Endothelial cell of umbilical vein (primary cell): Measurements from ENCODE around the gene MDFI. TPM values are rescaled to one million over a fixed set of nuclear protein-coding genes. Genes with fewer than 3 reads are reported as not detected.

Experiments
- BruUV-seq: library from RNA; stranded (reverse); fragments of 400-500 nt; replicated peaks from 2 replicates; lab custom pipeline; 2021; lab: Mats Ljungman, UMichigan
- CTCF ChIA-PET: fragments of 300-600, 350-600 bp; sonication (Branson Sonifier 250); formaldehyde crosslinking; loops from one replicate; lab custom pipeline; 2021; ENCODE audit warnings: antibody characterized with exemption, inconsistent platforms; lab: Charles Lee
- POLR2A ChIA-PET: fragments of 300-600, 350-600 bp; sonication (Branson Sonifier 250); formaldehyde crosslinking; loops from one replicate; lab custom pipeline; 2021; ENCODE audit warnings: antibody characterized with exemption, inconsistent platforms; lab: Charles Lee
- DNase-seq: peaks from one replicate; pipeline ENCODE4 v3.0.0-alpha.2; 2011; ENCODE audit warnings: low read depth, low spot score
- FAIRE-seq: peaks from 2 replicates; lab custom pipeline; 2011; peaks lifted over from hg19 to GRCh38; lab: Jason Lieb, UNC
- H2AFZ ChIP-seq: 2 replicates; pipeline ENCODE4 v1.6.0; 2012; ENCODE audit warnings: low read depth, low read length, control low read depth, inconsistent platforms
- H3K27ac ChIP-seq: 2 replicates; pipeline ENCODE4 v1.5.1; 2011; ENCODE audit warnings: low read depth, mild to moderate bottlenecking, control low read depth, low read length, moderate library complexity; ENCODE audit not compliant: insufficient read depth
- H3K27me3 ChIP-seq, 2 experiments: 2 replicates each; pipeline versions ENCODE4 v1.6.0 to v1.6.1; 2011; ENCODE audit warnings: low read length in 2 of 2, mixed read lengths in 1 of 2; ENCODE audit not compliant: control insufficient read depth in 2 of 2, insufficient read depth in 2 of 2
- H3K36me3 ChIP-seq, 2 experiments: 2 replicates in 1 of 2; 3 replicates in 1 of 2; pipeline ENCODE4 v1.5.1; 2011; ENCODE audit warnings: low read length in 2 of 2, mild to moderate bottlenecking in 1 of 2, moderate library complexity in 1 of 2; ENCODE audit not compliant: control insufficient read depth in 2 of 2, insufficient read depth in 2 of 2; ENCODE audit errors: extremely low read depth in 1 of 2
- H3K4me1 ChIP-seq: 3 replicates; pipeline ENCODE4 v1.5.1; 2011; ENCODE audit warnings: mild to moderate bottlenecking, low read length; ENCODE audit not compliant: control insufficient read depth, insufficient read depth; ENCODE audit errors: extremely low read depth
- H3K4me2 ChIP-seq: 2 replicates; pipeline ENCODE4 v1.6.1; 2011; ENCODE audit warnings: low read length, control low read depth, mixed read lengths; ENCODE audit not compliant: insufficient read depth
- H3K4me3 ChIP-seq, 3 experiments: fragments of 200-600 bp in 1 of 3; sonication (generic), shearing (Covaris generic) in 1 of 3; replicated peaks in 1 of 3; 2 replicates each; pipeline ENCODE4 v1.5.1; 2011 to 2016; ENCODE audit warnings: control low read depth in 3 of 3, low read length in 3 of 3, mild to moderate bottlenecking in 2 of 3, inconsistent platforms in 1 of 3, low read depth in 1 of 3, moderate library complexity in 1 of 3; ENCODE audit not compliant: insufficient read depth in 1 of 3
- H3K79me2 ChIP-seq: 2 replicates; pipeline ENCODE4 v1.6.0; 2012; ENCODE audit warnings: low read length, inconsistent platforms; ENCODE audit not compliant: control insufficient read depth, insufficient read depth
- H3K9ac ChIP-seq: replicated peaks from 2 replicates; pipeline ENCODE3; 2011; ENCODE audit warnings: low read length, control low read depth; ENCODE audit not compliant: insufficient read depth; ENCODE audit errors: extremely low read depth
- H3K9me1 ChIP-seq: replicated peaks from 3 replicates; pipeline ENCODE4 v1.6.0; 2011; ENCODE audit warnings: mild to moderate bottlenecking, low read length; ENCODE audit not compliant: control insufficient read depth, insufficient read depth; ENCODE audit errors: extremely low read depth
- H3K9me3 ChIP-seq: replicated peaks from 2 replicates; pipeline ENCODE4 v1.5.1; 2012; ENCODE audit warnings: low read length, inconsistent platforms; ENCODE audit not compliant: control insufficient read depth, insufficient read depth
- H4K20me1 ChIP-seq: replicated peaks from 2 replicates; pipeline ENCODE3; 2011; ENCODE audit warnings: mild to moderate bottlenecking, low read length; ENCODE audit not compliant: control insufficient read depth, insufficient read depth; ENCODE audit errors: extremely low read depth
- EZH2 ChIP-seq: IDR thresholded peaks from 2 replicates; pipeline ENCODE4 v1.6.1; 2012; ENCODE audit warnings: borderline replicate concordance, low read depth, mild to moderate bottlenecking, moderate library complexity, low read length, inconsistent platforms; ENCODE audit not compliant: severe bottlenecking
- FOS ChIP-seq: IDR thresholded peaks from 2 replicates; pipeline ENCODE4 v1.6.1; 2011; ENCODE audit warnings: mild to moderate bottlenecking, low read length, moderate library complexity, borderline replicate concordance; ENCODE audit not compliant: insufficient read depth
- GATA2 ChIP-seq: IDR thresholded peaks from 2 replicates; pipeline ENCODE4 v1.7.0; 2011; ENCODE audit warnings: low read depth, mild to moderate bottlenecking, moderate library complexity, mixed read lengths, low read length; ENCODE audit not compliant: insufficient read length, insufficient read depth
- JUN ChIP-seq: IDR thresholded peaks from 2 replicates; pipeline ENCODE4 v1.6.1; 2011; ENCODE audit warnings: borderline replicate concordance, low read depth; ENCODE audit not compliant: insufficient read length, insufficient read depth
- MYC ChIP-seq: IDR thresholded peaks from one replicate; pipeline ENCODE4 v1.6.1; 2011; ENCODE audit warnings: mild to moderate bottlenecking, low read depth, low read length
- POLR2A ChIP-seq: IDR thresholded peaks from 2 replicates; pipeline ENCODE4 v1.6.1; 2012; ENCODE audit warnings: low read depth, mild to moderate bottlenecking, control low read depth, low read length
- POLR2AphosphoS5 ChIP-seq: IDR thresholded peaks from 2 replicates; pipeline ENCODE4 v1.6.1; 2012; ENCODE audit warnings: low read depth, mild to moderate bottlenecking, control low read depth, low read length, moderate library complexity; ENCODE audit not compliant: insufficient read depth
- dilution Hi-C: fragments of 300-500 bp; cut with MboI; formaldehyde crosslinking; loops from one replicate; pipeline ENCODE4 v1.15.0; 2019; ENCODE audit warnings: low sequenced_read_pairs; ENCODE audit not compliant: extremely low pct_ligation_motif_present
- intact Hi-C: fragments of 100-400 bp; cut with micrococcal nuclease; formaldehyde crosslinking; loops from one replicate; pipeline ENCODE4 v1.10.0; 2022
- polyA plus RNA-seq, 4 experiments: library from polyadenylated mRNA; depleted of rRNA in 3 of 4; stranded (reverse) in 3 of 4; unstranded in 1 of 4; fragments of >200 nt; gene quantifications; 2 replicates each; pipeline versions ENCODE4 v1.2.1 to v1.2.3, GENCODE V29; 2011 to 2012; ENCODE audit warnings: missing spikeins in 1 of 4
- total RNA-seq: library from RNA; stranded (reverse); gene quantifications from 2 replicates; pipeline ENCODE4 v1.2.3, GENCODE V29; 2021
- TF ChIP-seq, protein P1 (sequence below): IDR thresholded peaks from 2 replicates; pipeline ENCODE4 v1.6.1; 2011; ENCODE audit not compliant: insufficient read depth, insufficient read length
- TF ChIP-seq, protein P2 (sequence below), 2 donors: IDR thresholded peaks; 1 replicate in 1 of 2; 2 replicates in 1 of 2; pipeline ENCODE4 v1.5.1; 2011; ENCODE audit warnings: low read length in 2 of 2, mild to moderate bottlenecking in 2 of 2, moderate library complexity in 2 of 2, control low read depth in 1 of 2, inconsistent platforms in 1 of 2, low read depth in 1 of 2; ENCODE audit not compliant: insufficient read depth in 1 of 2; ENCODE audit errors: extremely low read depth in 1 of 2

MDFI gene
- total and polyA plus RNA-seq, 2 donors (not counting 3 experiments of a cell fraction or from before 2014, with no cell fraction given): 32.4 to 74.1 TPM

DNA sequence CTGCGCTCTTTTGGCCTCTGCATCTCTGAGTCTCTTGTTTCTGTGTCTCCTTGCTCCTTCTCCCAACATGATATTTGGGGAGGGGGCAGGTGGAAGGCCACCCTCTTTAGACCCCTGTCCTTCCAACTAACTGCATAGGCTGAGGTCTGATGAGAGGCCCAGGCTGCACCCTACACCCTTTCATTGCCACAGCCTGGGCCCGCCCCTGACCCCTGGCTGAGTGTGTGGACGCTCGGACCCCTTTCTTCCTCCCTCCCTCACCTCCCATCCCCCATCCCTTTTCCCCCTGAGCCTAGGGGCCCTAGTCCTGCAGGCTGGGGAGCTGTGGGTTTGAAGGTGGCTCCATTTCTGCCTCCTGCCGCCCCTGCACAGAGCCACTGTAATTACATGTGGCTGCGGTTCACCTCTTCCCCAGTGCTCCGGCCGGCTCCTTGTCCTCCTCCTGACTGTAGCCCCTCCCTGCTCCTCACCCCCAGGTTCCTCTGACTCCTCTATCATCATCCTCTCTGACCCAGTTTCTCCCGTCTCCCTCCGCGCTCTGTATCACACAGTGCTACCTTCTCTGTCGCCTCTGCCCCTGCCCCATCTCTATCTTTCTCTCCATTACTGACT, 6.8 kb downstream of the MDFI start:
- CTCF ChIA-PET: interaction anchor here (2.1 kb wide), 1 partner anchor 43 kb away, joined by 6 read pairs; no protein-coding TSS in a partner anchor
- no peaks in the 10 kb centered on the region for H3K9me1 ChIP-seq
- H3K4me2 ChIP-seq: no peak overlapping the region
- intact Hi-C loops (no loop called here), dilution Hi-C loops (no loop called here)
- no TSS peak for BruUV-seq
- no peak overlapping the region for H2AFZ ChIP-seq
- FAIRE-seq: no peak
- no peaks in the 10 kb centered on the region for H4K20me1 ChIP-seq
- H3K36me3 ChIP-seq: peaks cover 0 to 33% of the 10 kb centered on the region in 2 experiments
- no peak overlapping the region for H3K27ac ChIP-seq
- POLR2A ChIA-PET: no interaction called here
- no peak overlapping the region for H3K4me3 ChIP-seq
- no peaks in the 10 kb centered on the region for H3K79me2 ChIP-seq
- H3K4me1 ChIP-seq: peaks cover 11% of the 10 kb centered on the region
- DNase-seq: no peak
- H3K9ac ChIP-seq: no peak overlapping the region
- H3K27me3 ChIP-seq: no peaks in the 10 kb centered on the region
- TF ChIP-seq FOS (no peak), GATA2 (no peak)
- TF ChIP-seq, protein P1, sequence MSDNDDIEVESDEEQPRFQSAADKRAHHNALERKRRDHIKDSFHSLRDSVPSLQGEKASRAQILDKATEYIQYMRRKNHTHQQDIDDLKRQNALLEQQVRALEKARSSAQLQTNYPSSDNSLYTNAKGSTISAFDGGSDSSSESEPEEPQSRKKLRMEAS: no peak
- no peaks in the 10 kb centered on the region for H3K9me3 ChIP-seq

DNA sequence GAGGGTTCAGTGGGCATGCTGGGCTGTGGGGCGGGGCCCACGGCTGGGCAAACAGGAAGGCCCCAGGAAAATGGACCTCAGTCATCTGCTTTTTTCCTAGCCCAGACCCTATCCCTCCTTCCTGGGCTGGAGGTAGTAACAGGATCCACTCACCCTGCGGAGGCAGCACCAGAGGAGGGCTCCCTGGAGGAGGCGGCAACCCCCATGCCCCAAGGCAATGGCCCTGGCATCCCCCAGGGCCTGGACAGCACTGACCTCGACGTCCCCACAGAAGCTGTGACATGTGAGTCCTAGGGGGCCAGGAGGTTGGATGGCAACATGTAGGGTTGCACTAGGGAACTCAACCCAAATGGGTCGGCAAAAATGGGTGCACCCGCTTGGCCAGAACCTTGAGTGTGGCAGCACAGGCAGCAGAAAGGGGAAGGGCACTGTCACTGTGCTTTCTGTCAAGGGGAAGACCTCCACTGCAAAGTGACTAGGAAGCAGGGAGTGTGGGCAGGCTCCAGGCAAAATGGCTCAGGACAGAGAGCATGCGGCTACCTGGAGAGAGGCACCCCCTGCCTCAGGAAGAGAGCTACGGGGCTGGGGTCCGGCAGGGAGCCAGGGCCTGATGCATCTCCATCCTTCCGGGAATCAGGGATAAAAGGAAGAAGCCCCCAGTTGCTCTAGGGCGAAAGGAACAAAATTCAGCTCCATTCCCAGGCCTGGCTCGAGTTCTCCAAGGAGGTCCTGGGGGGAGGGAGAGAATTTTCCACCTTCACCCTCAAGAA, 7.9 kb downstream of the MDFI start:
- H4K20me1 ChIP-seq: no peaks in the 10 kb centered on the region

More for the DNA sequence above, 7.9 kb downstream of the MDFI start:
- Histone ChIP-seq H3K4me1 (peaks cover 11% of the 10 kb centered on the region), H3K4me2 (no peak overlapping the region), H3K79me2 (no peaks in the 10 kb centered on the region), H3K9me3 (no peaks in the 10 kb centered on the region), H3K27me3 (no peaks in the 10 kb centered on the region), H3K27ac (no peak overlapping the region), H3K4me3 (no peak overlapping the region), H3K9me1 (no peaks in the 10 kb centered on the region), H2AFZ (no peak overlapping the region), H3K36me3 (peaks cover 0 to 39% of the 10 kb centered on the region in 2 experiments), H3K9ac (no peak overlapping the region)
- CTCF ChIA-PET: interaction anchor here (0.9 to 2.0 kb wide), 2 partner anchors 9 to 44 kb away, joined by 3 to 7 read pairs; no protein-coding TSS in a partner anchor
- POLR2A ChIA-PET: no interaction called here
- no TSS peak for BruUV-seq
- FAIRE-seq: no peak
- intact Hi-C loops (no loop called here), dilution Hi-C loops (no loop called here)
- TF ChIP-seq MYC: no peak
- no peak for TF ChIP-seq GATA2
- TF ChIP-seq JUN: no peak
- TF ChIP-seq POLR2A: no peak
- TF ChIP-seq, protein P1: no peak
- TF ChIP-seq, protein P2, sequence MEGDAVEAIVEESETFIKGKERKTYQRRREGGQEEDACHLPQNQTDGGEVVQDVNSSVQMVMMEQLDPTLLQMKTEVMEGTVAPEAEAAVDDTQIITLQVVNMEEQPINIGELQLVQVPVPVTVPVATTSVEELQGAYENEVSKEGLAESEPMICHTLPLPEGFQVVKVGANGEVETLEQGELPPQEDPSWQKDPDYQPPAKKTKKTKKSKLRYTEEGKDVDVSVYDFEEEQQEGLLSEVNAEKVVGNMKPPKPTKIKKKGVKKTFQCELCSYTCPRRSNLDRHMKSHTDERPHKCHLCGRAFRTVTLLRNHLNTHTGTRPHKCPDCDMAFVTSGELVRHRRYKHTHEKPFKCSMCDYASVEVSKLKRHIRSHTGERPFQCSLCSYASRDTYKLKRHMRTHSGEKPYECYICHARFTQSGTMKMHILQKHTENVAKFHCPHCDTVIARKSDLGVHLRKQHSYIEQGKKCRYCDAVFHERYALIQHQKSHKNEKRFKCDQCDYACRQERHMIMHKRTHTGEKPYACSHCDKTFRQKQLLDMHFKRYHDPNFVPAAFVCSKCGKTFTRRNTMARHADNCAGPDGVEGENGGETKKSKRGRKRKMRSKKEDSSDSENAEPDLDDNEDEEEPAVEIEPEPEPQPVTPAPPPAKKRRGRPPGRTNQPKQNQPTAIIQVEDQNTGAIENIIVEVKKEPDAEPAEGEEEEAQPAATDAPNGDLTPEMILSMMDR (IDR thresholded peaks at IDR 0.05; ENCODE audit: extremely low read depth in 1 of 2, insufficient read depth in 1 of 2, low read depth in 1 of 2, low read length in 2 of 2): no peak
- TF ChIP-seq POLR2AphosphoS5: no peak
- no peak for TF ChIP-seq FOS
- no peak for TF ChIP-seq EZH2
- no peak for DNase-seq
